ENCODE measurements around the gene C2CD4D. TPM values are rescaled to one million over a fixed set of nuclear protein-coding genes. Genes with fewer than 3 reads are reported as not detected.

The C2CD4D gene
- polyA plus RNA-seq, 1 donor from 2014 or later, result not detected

DNA sequence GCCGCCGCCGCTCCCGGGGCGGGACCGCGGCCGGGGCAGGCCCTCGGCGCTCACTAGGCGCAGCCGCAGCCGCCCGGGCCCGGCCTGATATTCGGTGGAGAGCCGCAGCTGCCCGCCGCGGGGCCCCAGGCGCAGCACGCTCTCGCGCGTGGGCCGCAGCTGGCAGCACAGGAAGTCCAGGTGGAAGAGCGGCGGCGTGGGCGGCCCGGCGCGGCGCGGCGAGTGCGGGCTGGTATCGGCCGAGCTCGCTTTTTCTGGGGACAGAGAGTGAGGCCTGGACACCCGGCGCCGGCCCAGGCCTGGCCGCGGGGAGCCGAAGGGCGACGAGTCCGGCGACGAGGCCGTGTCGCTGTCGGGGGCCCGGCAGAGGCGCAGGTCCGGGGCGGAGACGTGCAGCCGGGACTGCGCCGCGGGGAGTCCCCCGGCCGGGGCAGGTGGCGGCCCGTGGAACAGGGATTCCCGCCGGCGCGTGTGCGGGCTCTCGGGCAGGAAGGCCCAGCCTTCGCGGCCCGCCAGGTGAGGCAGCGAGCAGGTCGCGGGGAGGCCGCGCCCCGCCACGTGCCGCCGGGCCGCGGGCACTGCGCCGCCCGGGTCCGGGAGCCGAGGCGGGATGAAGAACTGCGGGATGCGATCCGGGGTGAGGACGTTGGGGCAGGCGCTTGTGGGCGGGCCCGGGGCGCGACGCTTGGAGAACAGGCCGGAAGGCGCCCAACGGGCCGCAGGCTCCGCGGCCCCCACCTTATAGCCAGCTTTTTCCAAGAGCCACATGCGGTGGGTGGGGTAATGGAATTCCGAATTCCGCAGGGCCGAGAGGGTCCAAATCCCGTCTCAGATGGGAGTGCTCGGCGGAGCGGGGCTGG is 1.2 kb downstream of the C2CD4D start:
- H3K9me2 ChIP-seq (ENCODE audit: insufficient read depth, low read length), result no peaks in the 10 kb centered on the region
- TF ChIP-seq, protein P1, sequence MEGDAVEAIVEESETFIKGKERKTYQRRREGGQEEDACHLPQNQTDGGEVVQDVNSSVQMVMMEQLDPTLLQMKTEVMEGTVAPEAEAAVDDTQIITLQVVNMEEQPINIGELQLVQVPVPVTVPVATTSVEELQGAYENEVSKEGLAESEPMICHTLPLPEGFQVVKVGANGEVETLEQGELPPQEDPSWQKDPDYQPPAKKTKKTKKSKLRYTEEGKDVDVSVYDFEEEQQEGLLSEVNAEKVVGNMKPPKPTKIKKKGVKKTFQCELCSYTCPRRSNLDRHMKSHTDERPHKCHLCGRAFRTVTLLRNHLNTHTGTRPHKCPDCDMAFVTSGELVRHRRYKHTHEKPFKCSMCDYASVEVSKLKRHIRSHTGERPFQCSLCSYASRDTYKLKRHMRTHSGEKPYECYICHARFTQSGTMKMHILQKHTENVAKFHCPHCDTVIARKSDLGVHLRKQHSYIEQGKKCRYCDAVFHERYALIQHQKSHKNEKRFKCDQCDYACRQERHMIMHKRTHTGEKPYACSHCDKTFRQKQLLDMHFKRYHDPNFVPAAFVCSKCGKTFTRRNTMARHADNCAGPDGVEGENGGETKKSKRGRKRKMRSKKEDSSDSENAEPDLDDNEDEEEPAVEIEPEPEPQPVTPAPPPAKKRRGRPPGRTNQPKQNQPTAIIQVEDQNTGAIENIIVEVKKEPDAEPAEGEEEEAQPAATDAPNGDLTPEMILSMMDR (IDR thresholded peaks at IDR 0.05; ENCODE audit: poor library complexity, severe bottlenecking), result no peak
- peak; percentile 76 for TF ChIP-seq EZH2 (IDR thresholded peaks at IDR 0.05; ENCODE audit: borderline replicate concordance, insufficient read depth, low read length, poor library complexity, severe bottlenecking)
- no peak overlapping the region for H3K27ac ChIP-seq (ENCODE audit: low read length)
- H3K9me3 ChIP-seq (ENCODE audit: low read length), result no peaks in the 10 kb centered on the region
- no peak overlapping the region for H2AFZ ChIP-seq (ENCODE audit: low read depth, low read length)
- H3K79me2 ChIP-seq (replicated peaks; ENCODE audit: insufficient read depth, low read length), result no peaks in the 10 kb centered on the region
- peaks cover 57% of the 10 kb centered on the region for H3K27me3 ChIP-seq (ENCODE audit: insufficient read depth, low read depth, low read length)
- no peak overlapping the region for H3K4me2 ChIP-seq (ENCODE audit: low read length)
- H3K9ac ChIP-seq (ENCODE audit: low read length), result no peak overlapping the region
- peak overlapping the region; percentile 33 for H3K4me3 ChIP-seq (ENCODE audit: low read length)
- H4K20me1 ChIP-seq (ENCODE audit: insufficient read depth), result no peaks in the 10 kb centered on the region
- H3K36me3 ChIP-seq (ENCODE audit: insufficient read depth, low read length), result no peaks in the 10 kb centered on the region
- H3F3A ChIP-seq (ENCODE audit: insufficient read depth, low read length, poor library complexity, severe bottlenecking), result no peaks in the 10 kb centered on the region

DNA sequence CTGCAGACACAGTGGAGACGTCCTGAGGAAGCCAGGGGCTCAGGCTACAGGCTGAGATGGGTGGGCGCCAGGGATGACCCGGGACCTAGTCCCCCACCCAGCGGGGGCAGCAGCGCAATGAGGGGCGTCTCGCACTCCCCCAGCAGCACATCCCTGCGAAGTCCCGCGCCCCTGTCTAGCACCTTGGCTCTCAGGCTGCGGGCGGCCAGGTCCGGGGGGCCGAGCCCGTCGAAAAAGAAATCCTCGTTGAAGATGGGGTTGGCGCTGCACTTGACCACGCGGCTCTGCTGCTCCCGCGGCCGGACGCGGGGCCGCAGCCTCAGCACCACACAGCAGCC is 1.8 kb downstream of the C2CD4D start:
- Histone ChIP-seq H3K9ac (ENCODE audit: low read length) (no peak overlapping the region), H2AFZ (ENCODE audit: low read depth, low read length) (no peak overlapping the region), H4K20me1 (ENCODE audit: insufficient read depth) (no peaks in the 10 kb centered on the region), H3K27me3 (ENCODE audit: insufficient read depth, low read depth, low read length) (peaks cover 57% of the 10 kb centered on the region), H3K36me3 (ENCODE audit: insufficient read depth, low read length) (no peaks in the 10 kb centered on the region), H3K4me3 (ENCODE audit: low read length) (no peak overlapping the region), H3K27ac (ENCODE audit: low read length) (no peak overlapping the region), H3K9me2 (ENCODE audit: insufficient read depth, low read length) (no peaks in the 10 kb centered on the region), H3K9me3 (ENCODE audit: low read length) (no peaks in the 10 kb centered on the region), H3F3A (ENCODE audit: insufficient read depth, low read length, poor library complexity, severe bottlenecking) (no peaks in the 10 kb centered on the region), H3K4me2 (ENCODE audit: low read length) (no peak overlapping the region), H3K79me2 (replicated peaks; ENCODE audit: insufficient read depth, low read length) (no peaks in the 10 kb centered on the region)
- TF ChIP-seq RAD21 (conservative IDR thresholded peaks at IDR 0.05) (no peak), REST (IDR thresholded peaks at IDR 0.05; ENCODE audit: borderline replicate concordance) (no peak), SMC3 (conservative IDR thresholded peaks at IDR 0.05; ENCODE audit: poor library complexity) (no peak), TAF1 (IDR thresholded peaks at IDR 0.05; ENCODE audit: low read depth) (no peak), EP300 (conservative IDR thresholded peaks at IDR 0.05; ENCODE audit: poor library complexity, severe bottlenecking) (no peak), MXI1 (conservative IDR thresholded peaks at IDR 0.05; ENCODE audit: poor library complexity, severe bottlenecking) (no peak), EZH2 (IDR thresholded peaks at IDR 0.05; ENCODE audit: borderline replicate concordance, insufficient read depth, low read length, poor library complexity, severe bottlenecking) (no peak), POLR2AphosphoS5 (IDR thresholded peaks at IDR 0.05) (no peak)
- TF ChIP-seq, protein P1 (IDR thresholded peaks at IDR 0.05; ENCODE audit: poor library complexity, severe bottlenecking), result no peak
